Uterus (tissue), 4 donors: Measurements from ENCODE around the gene TMEM207. TPM values are rescaled to one million over a fixed set of nuclear protein-coding genes. Genes with fewer than 3 reads are reported as not detected.

ENCODE experiments used
- DNase-seq, 2 donors: peaks; one replicate each; pipeline ENCODE4 v3.0.0-alpha.2; 2019 to 2020
- H3K27ac ChIP-seq, 2 donors: fragments of 200-600 bp; sonication (generic); 1 replicate in 1 of 2; 2 replicates in 1 of 2; pipeline ENCODE4 v1.5.1; 2016 to 2018
- H3K27me3 ChIP-seq, 2 donors: fragments of 200-600 bp; sonication (generic); one replicate each; pipeline ENCODE4 v1.5.1; 2018 to 2019; ENCODE audit warnings: control low read depth in 1 of 2
- H3K36me3 ChIP-seq, 2 donors: fragments of 200-600 bp; sonication (generic); one replicate each; pipeline ENCODE4 v1.5.1; 2019; ENCODE audit warnings: control low read depth in 1 of 2
- H3K4me1 ChIP-seq, 2 donors: fragments of 200-600 bp; sonication (generic); one replicate each; pipeline ENCODE4 v1.5.1; 2018 to 2019; ENCODE audit warnings: control low read depth in 1 of 2
- H3K4me3 ChIP-seq, 2 donors: fragments of 200-600 bp; sonication (generic); 1 replicate in 1 of 2; 2 replicates in 1 of 2; pipeline ENCODE4 v1.5.1; 2018 to 2019; ENCODE audit warnings: mild to moderate bottlenecking in 1 of 2
- H3K9me3 ChIP-seq, 2 donors: fragments of 200-600 bp; sonication (generic); one replicate each; pipeline ENCODE4 v1.5.1; 2019; ENCODE audit warnings: control low read depth in 1 of 2
- CTCF ChIP-seq, 4 experiments: fragments of 200-600 bp in 2 of 4; fragments of 450-650 bp in 2 of 4; sonication (generic) in 2 of 4; IDR thresholded peaks; one replicate each; pipeline ENCODE4 v1.5.1; 2016 to 2019; ENCODE audit warnings: antibody characterized with exemption in 4 of 4, mild to moderate bottlenecking in 2 of 4, moderate library complexity in 1 of 4
- POLR2A ChIP-seq, 2 donors: fragments of 450-650 bp; IDR thresholded peaks; one replicate each; pipeline ENCODE4 v1.6.1; 2016; ENCODE audit warnings: antibody characterized with exemption in 2 of 2, mild to moderate bottlenecking in 1 of 2, moderate library complexity in 1 of 2
- intact Hi-C: fragments of 100-400 bp; cut with DNase I; formaldehyde crosslinking; loops from one replicate; pipeline ENCODE4 v1.15.1; 2023; ENCODE audit warnings: low total_unique reads
- total RNA-seq, 4 donors: library from RNA; depleted of rRNA in 3 of 4; stranded (reverse); fragments of >200 nt in 3 of 4; gene quantifications; one replicate each; pipeline versions ENCODE4 v1.1.0 to v1.2.4, GENCODE V29; 2014 to 2023
- donor health status: DM: yes; HTN: yes; CAD: no.

TMEM207 gene
- total RNA-seq, 4 donors from 2014 or later = not detected

- no peak for TF ChIP-seq CTCF (IDR thresholded peaks at IDR 0.05)
- no peak for TF ChIP-seq POLR2A (IDR thresholded peaks at IDR 0.05)
- H3K4me3 ChIP-seq = no peak overlapping the region
- DNase-seq = no peak
- no peaks in the 10 kb centered on the region for H3K9me3 ChIP-seq
- intact Hi-C loops = no loop called here
- H3K4me1 ChIP-seq = no peaks in the 10 kb centered on the region
- no peak overlapping the region for H3K27ac ChIP-seq
- no peaks in the 10 kb centered on the region for H3K27me3 ChIP-seq
- H3K36me3 ChIP-seq = no peaks in the 10 kb centered on the region
Measured at GRCh38 chr3:190414297-190414696, 35.4 kb downstream of the TMEM207 start.

- no peaks in the 10 kb centered on the region for H3K36me3 ChIP-seq
- no peaks in the 10 kb centered on the region for H3K27me3 ChIP-seq
- no peaks in the 10 kb centered on the region for H3K9me3 ChIP-seq
- TF ChIP-seq CTCF (IDR thresholded peaks at IDR 0.05) (no peak), POLR2A (IDR thresholded peaks at IDR 0.05) (no peak)
- H3K4me1 ChIP-seq = no peaks in the 10 kb centered on the region
- H3K4me3 ChIP-seq = no peak overlapping the region
- H3K27ac ChIP-seq = no peak overlapping the region
- intact Hi-C loops = no loop called here
- no peak for DNase-seq
Measured at GRCh38 chr3:190404715-190405114, 45.0 kb downstream of the TMEM207 start.

GRCh38 chr3:190401963-190402362, 47.7 kb downstream of the TMEM207 start:
- Histone ChIP-seq H3K27ac (no peak overlapping the region), H3K4me1 (no peaks in the 10 kb centered on the region)

GRCh38 chr3:190399677-190400076, 50.0 kb downstream of the TMEM207 start:
- H3K36me3 ChIP-seq = no peaks in the 10 kb centered on the region
- TF ChIP-seq CTCF (IDR thresholded peaks at IDR 0.05) (no peak), POLR2A (IDR thresholded peaks at IDR 0.05) (no peak)
- intact Hi-C loops = no loop called here
- no peaks in the 10 kb centered on the region for H3K27me3 ChIP-seq
- DNase-seq = no peak
- H3K4me3 ChIP-seq = no peak overlapping the region
- no peak overlapping the region for H3K27ac ChIP-seq
- H3K4me1 ChIP-seq = no peaks in the 10 kb centered on the region
- no peaks in the 10 kb centered on the region for H3K9me3 ChIP-seq

More at GRCh38 chr3:190401963-190402362, 47.7 kb downstream of the TMEM207 start:
- H3K27me3 ChIP-seq = no peaks in the 10 kb centered on the region
- no peaks in the 10 kb centered on the region for H3K9me3 ChIP-seq
- no peak for DNase-seq
- no peaks in the 10 kb centered on the region for H3K36me3 ChIP-seq
- TF ChIP-seq POLR2A (IDR thresholded peaks at IDR 0.05) = no peak
- TF ChIP-seq CTCF (IDR thresholded peaks at IDR 0.05) = no peak
- no peak overlapping the region for H3K4me3 ChIP-seq
- intact Hi-C loops = no loop called here

- no peaks in the 10 kb centered on the region for H3K9me3 ChIP-seq
- no peak overlapping the region for H3K27ac ChIP-seq
- TF ChIP-seq POLR2A (IDR thresholded peaks at IDR 0.05) = no peak
- no peak for TF ChIP-seq CTCF (IDR thresholded peaks at IDR 0.05)
- no peaks in the 10 kb centered on the region for H3K27me3 ChIP-seq
- H3K4me3 ChIP-seq = no peak overlapping the region
- no peak for DNase-seq
- no peaks in the 10 kb centered on the region for H3K4me1 ChIP-seq
- intact Hi-C loops = no loop called here
- no peaks in the 10 kb centered on the region for H3K36me3 ChIP-seq
Measured at GRCh38 chr3:190397889-190398288, 51.8 kb downstream of the TMEM207 start.
